ENCODE results near the gene PLEKHH3.
A peak's percentile ranks its signal among the peaks of the same experiment; 100 is the strongest.
"Not testable (repeated sequence)": the region's sequence is repeated elsewhere in the genome, so short reads cannot be mapped to it uniquely, and the experiment has no call there.

PLEKHH3 gene

GRCh38 chr17:42673885-42674754 lies 2.7 kb downstream of the PLEKHH3 start:
- DNase-seq (ENCODE audit: insufficient read length, low spot score) (no peak), FAIRE-seq (peak; percentile 76)
- no peak for TF ChIP-seq POLR2A (IDR thresholded peaks at IDR 0.05; ENCODE audit: low read depth, low read length)

GRCh38 chr17:42673266-42673884 lies 3.4 kb downstream of the PLEKHH3 start:
- FAIRE-seq = no peak
- DNase-seq (ENCODE audit: insufficient read length, low spot score) = no peak

GRCh38 chr17:42672038-42672437 lies 4.8 kb downstream of the PLEKHH3 start:
- no peak for FAIRE-seq
- TF ChIP-seq SPI1 (IDR thresholded peaks at IDR 0.05; ENCODE audit: low read depth, low read length) = no peak
- no peak for DNase-seq (ENCODE audit: insufficient read length, low spot score)

More at GRCh38 chr17:42673266-42673884, 3.4 kb downstream of the PLEKHH3 start:
- TF ChIP-seq SPI1 (IDR thresholded peaks at IDR 0.05; ENCODE audit: low read depth, low read length) (no peak), TAF1 (IDR thresholded peaks at IDR 0.05; ENCODE audit: low read depth, low read length) (no peak)

GRCh38 chr17:42670789-42671657 lies 5.8 kb downstream of the PLEKHH3 start:
- DNase-seq (ENCODE audit: insufficient read length, low spot score) (no peak), FAIRE-seq (no peak)
- TF ChIP-seq POLR2A (IDR thresholded peaks at IDR 0.05; ENCODE audit: low read depth, low read length) = no peak
- no peak for TF ChIP-seq TAF1 (IDR thresholded peaks at IDR 0.05; ENCODE audit: low read depth, low read length)
- no peak for TF ChIP-seq PAX5 (IDR thresholded peaks at IDR 0.05; ENCODE audit: insufficient read depth, low read length, severe bottlenecking)
- no peak for TF ChIP-seq POLR2AphosphoS5 (IDR thresholded peaks at IDR 0.05; ENCODE audit: low read depth, low read length)
- no peak for TF ChIP-seq SPI1 (IDR thresholded peaks at IDR 0.05; ENCODE audit: low read depth, low read length)
- TF ChIP-seq POU2F2 (IDR thresholded peaks at IDR 0.05; ENCODE audit: low read depth, low read length) = no peak

GRCh38 chr17:42669977-42670788 lies 6.6 kb downstream of the PLEKHH3 start:
- FAIRE-seq = peak; percentile 93
- peak; percentile 78 for DNase-seq (ENCODE audit: insufficient read length, low spot score)
- TF ChIP-seq PAX5 (IDR thresholded peaks at IDR 0.05; ENCODE audit: insufficient read depth, low read length, severe bottlenecking) (no peak), SPI1 (IDR thresholded peaks at IDR 0.05; ENCODE audit: low read depth, low read length) (no peak), POLR2AphosphoS5 (IDR thresholded peaks at IDR 0.05; ENCODE audit: low read depth, low read length) (no peak), POU2F2 (IDR thresholded peaks at IDR 0.05; ENCODE audit: low read depth, low read length) (no peak), POLR2A (IDR thresholded peaks at IDR 0.05; ENCODE audit: low read depth, low read length) (no peak), TAF1 (IDR thresholded peaks at IDR 0.05; ENCODE audit: low read depth, low read length) (no peak)

GRCh38 chr17:42669705-42669976 lies 7.2 kb downstream of the PLEKHH3 start:
- DNase-seq (ENCODE audit: insufficient read length, low spot score) = no peak
- peak; percentile 13 for FAIRE-seq
- no peak for TF ChIP-seq POLR2AphosphoS5 (IDR thresholded peaks at IDR 0.05; ENCODE audit: low read depth, low read length)
- no peak for TF ChIP-seq PAX5 (IDR thresholded peaks at IDR 0.05; ENCODE audit: insufficient read depth, low read length, severe bottlenecking)

- no peak for DNase-seq (ENCODE audit: insufficient read length, low spot score)
- no peak for FAIRE-seq
- TF ChIP-seq SPI1 (IDR thresholded peaks at IDR 0.05; ENCODE audit: low read depth, low read length) (no peak), PAX5 (IDR thresholded peaks at IDR 0.05; ENCODE audit: insufficient read depth, low read length, severe bottlenecking) (no peak), TAF1 (IDR thresholded peaks at IDR 0.05; ENCODE audit: low read depth, low read length) (no peak)
Observed at GRCh38 chr17:42667088-42667951, 9.5 kb downstream of the PLEKHH3 start.

GRCh38 chr17:42666126-42666525 lies 10.7 kb downstream of the PLEKHH3 start:
- not testable (repeated sequence) for DNase-seq (ENCODE audit: insufficient read length, low spot score); FAIRE-seq

GRCh38 chr17:42665581-42666001 lies 11.2 kb downstream of the PLEKHH3 start:
- no peak for FAIRE-seq
- DNase-seq (ENCODE audit: insufficient read length, low spot score) = no peak
- TF ChIP-seq PAX5 (IDR thresholded peaks at IDR 0.05; ENCODE audit: insufficient read depth, low read length, severe bottlenecking) (no peak), POLR2AphosphoS5 (IDR thresholded peaks at IDR 0.05; ENCODE audit: low read depth, low read length) (no peak), TAF1 (IDR thresholded peaks at IDR 0.05; ENCODE audit: low read depth, low read length) (no peak), POU2F2 (IDR thresholded peaks at IDR 0.05; ENCODE audit: low read depth, low read length) (no peak), SPI1 (IDR thresholded peaks at IDR 0.05; ENCODE audit: low read depth, low read length) (no peak), POLR2A (IDR thresholded peaks at IDR 0.05; ENCODE audit: low read depth, low read length) (no peak)
